ENCODE results near the gene MTFP1. TPM values are rescaled to one million over a fixed set of nuclear protein-coding genes. Genes with fewer than 3 reads are reported as not detected.

Gene MTFP1
- total RNA-seq, 1 donor from 2014 or later, result 19.7 TPM

GRCh38 chr22:30452861-30453260 lies 27.3 kb downstream of the MTFP1 start:
- peaks cover 51% of the 10 kb centered on the region for H3K27me3 ChIP-seq (ENCODE audit: low read depth)
- H3K4me3 ChIP-seq, result no peak overlapping the region
- TF ChIP-seq CTCF (IDR thresholded peaks at IDR 0.05; ENCODE audit: borderline replicate concordance), result no peak
- no peaks in the 10 kb centered on the region for H3K4me1 ChIP-seq
- H3K27ac ChIP-seq (replicated peaks), result no peak overlapping the region
- intact Hi-C loops (cut with micrococcal nuclease), result no loop called here
- no peak for DNase-seq
- no peaks in the 10 kb centered on the region for H3K9me3 ChIP-seq (replicated peaks)
- no peaks in the 10 kb centered on the region for H3K36me3 ChIP-seq

- Histone ChIP-seq H3K36me3 (no peaks in the 10 kb centered on the region), H3K9me3 (replicated peaks) (no peaks in the 10 kb centered on the region), H3K4me3 (no peak overlapping the region), H3K27ac (replicated peaks) (no peak overlapping the region), H3K27me3 (ENCODE audit: low read depth) (peaks cover 57% of the 10 kb centered on the region), H3K4me1 (no peaks in the 10 kb centered on the region)
- no peak for TF ChIP-seq CTCF (IDR thresholded peaks at IDR 0.05; ENCODE audit: borderline replicate concordance)
- intact Hi-C loops (cut with micrococcal nuclease), result no loop called here
- no peak for DNase-seq
Observed at GRCh38 chr22:30453731-30454510, 28.4 kb downstream of the MTFP1 start.

- no peaks in the 10 kb centered on the region for H3K4me1 ChIP-seq
- no peaks in the 10 kb centered on the region for H3K36me3 ChIP-seq
- peaks cover 64% of the 10 kb centered on the region for H3K27me3 ChIP-seq (ENCODE audit: low read depth)
- intact Hi-C loops (cut with micrococcal nuclease), result no loop called here
- TF ChIP-seq CTCF (IDR thresholded peaks at IDR 0.05; ENCODE audit: borderline replicate concordance), result no peak
- no peak overlapping the region for H3K4me3 ChIP-seq
- H3K9me3 ChIP-seq (replicated peaks), result no peaks in the 10 kb centered on the region
- H3K27ac ChIP-seq (replicated peaks), result no peak overlapping the region
- no peak for DNase-seq
Observed at GRCh38 chr22:30455075-30455840, 29.7 kb downstream of the MTFP1 start.

GRCh38 chr22:30457981-30458380 lies 32.4 kb downstream of the MTFP1 start:
- Histone ChIP-seq H3K4me1 (no peaks in the 10 kb centered on the region), H3K27me3 (ENCODE audit: low read depth) (peaks cover 40% of the 10 kb centered on the region), H3K4me3 (no peak overlapping the region), H3K9me3 (replicated peaks) (no peaks in the 10 kb centered on the region), H3K36me3 (no peaks in the 10 kb centered on the region), H3K27ac (replicated peaks) (no peak overlapping the region)
- TF ChIP-seq CTCF (IDR thresholded peaks at IDR 0.05; ENCODE audit: borderline replicate concordance), result no peak
- intact Hi-C loops (cut with micrococcal nuclease), result no loop called here
- DNase-seq, result no peak

GRCh38 chr22:30459181-30460052 lies 33.8 kb downstream of the MTFP1 start:
- no peak for DNase-seq
- H3K27ac ChIP-seq (replicated peaks), result no peak overlapping the region
- no peak overlapping the region for H3K4me3 ChIP-seq
- intact Hi-C loops (cut with micrococcal nuclease), result no loop called here
- H3K4me1 ChIP-seq, result no peaks in the 10 kb centered on the region
- H3K27me3 ChIP-seq (ENCODE audit: low read depth), result peaks cover 30% of the 10 kb centered on the region
- H3K9me3 ChIP-seq (replicated peaks), result no peaks in the 10 kb centered on the region
- no peak for TF ChIP-seq CTCF (IDR thresholded peaks at IDR 0.05; ENCODE audit: borderline replicate concordance)
- H3K36me3 ChIP-seq, result no peaks in the 10 kb centered on the region
